Suppressor macrophage (primary cell): ENCODE data around the gene SLC5A10.

Experiments used
- DNase-seq, 4 experiments: peaks; one replicate each; pipeline ENCODE4 v3.0.0-alpha.2; 2020 to 2022

The SLC5A10 gene

DNA sequence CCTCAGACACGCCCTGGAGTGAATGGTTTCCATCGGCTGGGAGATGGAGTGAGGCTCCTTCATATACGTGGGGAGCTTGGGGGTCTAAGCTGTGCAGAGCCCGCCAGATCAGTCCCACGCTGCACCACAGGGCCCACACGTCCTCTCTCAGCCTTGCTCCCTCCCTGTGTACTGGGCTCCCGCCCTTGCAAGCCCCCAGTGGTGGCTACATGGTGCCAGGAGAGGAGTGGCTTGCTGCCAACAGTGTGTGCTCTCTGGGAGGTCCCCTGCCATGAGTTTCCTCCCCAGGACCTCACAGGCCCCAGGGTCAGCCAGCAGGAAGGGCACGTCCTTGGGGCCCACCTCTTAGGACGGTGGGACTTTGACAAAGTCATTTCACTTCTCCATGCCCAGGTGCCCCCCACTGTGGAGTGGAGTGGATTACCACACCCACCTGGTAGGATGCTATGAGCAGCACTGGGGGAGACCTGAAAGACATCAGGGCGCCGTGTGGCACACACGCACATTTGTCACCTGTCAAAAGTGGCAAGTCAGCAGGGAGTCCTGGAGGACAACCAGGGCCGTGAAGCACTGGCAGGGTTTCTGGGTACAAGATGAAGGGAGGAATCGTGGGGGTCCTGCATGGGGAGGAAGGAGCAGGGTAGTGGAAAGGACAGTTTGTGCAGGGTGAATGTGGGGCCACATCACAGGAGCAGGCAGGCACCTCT, 13.7 kb downstream of the SLC5A10 start:
- no peak for DNase-seq

- no peak for DNase-seq
Observed at GRCh38 chr17:18966831-18967624, 15.1 kb downstream of the SLC5A10 start.

DNA sequence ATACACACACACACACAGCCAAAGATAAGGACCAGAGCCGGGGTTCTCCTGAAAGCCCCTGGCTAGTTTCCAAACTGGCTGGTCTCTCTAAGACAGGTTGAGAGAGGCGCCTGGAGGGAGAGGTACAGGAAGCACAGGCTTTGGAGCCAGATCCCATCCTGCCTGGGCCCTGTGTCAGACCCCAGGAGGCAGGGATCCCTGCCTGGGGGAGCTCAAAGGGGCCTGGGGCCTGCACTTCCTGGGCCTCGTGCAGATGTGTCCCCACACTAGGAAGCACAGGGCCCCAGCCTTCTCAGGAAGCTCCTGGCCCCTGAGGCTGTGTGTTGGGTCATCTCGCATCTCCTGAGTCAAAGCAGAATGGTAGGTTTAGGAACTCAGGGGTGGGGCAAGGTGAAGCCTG, 16.0 kb downstream of the SLC5A10 start:
- DNase-seq = no peak

DNA sequence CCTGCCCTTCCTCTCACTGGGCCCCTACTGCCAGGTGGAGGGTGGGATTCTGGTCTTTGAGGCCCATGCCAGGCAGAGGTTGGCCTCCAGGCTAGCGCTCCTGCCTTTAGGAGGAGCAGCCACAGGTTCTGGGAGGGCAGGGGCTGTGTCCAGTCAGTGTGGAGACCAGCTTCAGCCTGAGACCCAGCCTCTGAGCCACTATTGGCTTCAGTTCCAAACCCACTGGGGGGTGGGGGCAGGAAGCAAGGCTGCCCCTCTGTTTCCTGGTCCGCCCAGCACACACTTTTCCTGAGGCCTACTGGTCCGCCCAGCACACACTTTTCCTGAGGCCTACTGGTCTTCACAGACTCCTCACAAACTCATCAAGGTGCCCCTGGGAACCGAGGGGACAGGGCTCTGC, 16.4 kb downstream of the SLC5A10 start:
- DNase-seq = no peak

GRCh38 chr17:18968945-18969887, 17.3 kb downstream of the SLC5A10 start:
- DNase-seq = peak in 3 of 4 experiments; percentile 22 to 48 (median 41)

DNA sequence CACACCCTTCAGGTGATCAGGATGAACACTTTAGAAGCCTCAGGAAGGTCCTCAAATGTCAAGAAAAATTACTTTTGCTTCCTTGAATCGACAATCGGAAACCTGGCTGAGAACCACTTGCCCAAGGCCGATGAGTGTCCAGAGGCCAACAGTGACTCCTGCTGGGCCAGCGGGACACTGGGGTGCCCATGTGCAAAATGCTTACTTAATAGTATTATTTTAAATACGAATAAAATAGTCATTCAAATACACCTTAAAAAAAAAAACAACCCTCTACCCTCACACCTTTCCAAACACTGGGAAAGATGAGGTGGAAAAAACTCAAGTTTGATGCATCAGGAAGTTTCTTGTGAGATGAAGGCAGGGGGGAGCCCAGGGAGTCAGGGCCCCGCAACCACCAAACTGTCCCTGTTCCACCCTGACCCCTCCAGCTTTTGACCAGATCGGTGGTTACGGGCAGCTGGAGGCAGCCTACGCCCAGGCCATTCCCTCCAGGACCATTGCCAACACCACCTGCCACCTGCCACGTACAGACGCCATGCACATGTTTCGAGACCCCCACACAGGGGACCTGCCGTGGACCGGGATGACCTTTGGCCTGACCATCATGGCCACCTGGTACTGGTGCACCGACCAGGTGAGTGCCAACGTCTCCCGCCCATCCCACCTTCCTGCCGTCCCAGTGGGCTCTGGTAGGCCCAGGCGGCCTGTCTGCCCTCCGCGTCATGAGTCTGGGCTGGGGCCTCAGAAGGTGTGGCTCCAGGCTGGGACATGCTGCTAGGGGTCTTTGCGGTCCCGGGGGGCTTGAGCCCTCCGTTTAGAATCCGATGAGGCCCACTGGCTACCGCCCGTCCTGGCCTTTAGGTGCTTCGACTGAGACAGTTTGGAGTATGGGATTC, 18.9 kb downstream of the SLC5A10 start:
- no peak for DNase-seq

DNA sequence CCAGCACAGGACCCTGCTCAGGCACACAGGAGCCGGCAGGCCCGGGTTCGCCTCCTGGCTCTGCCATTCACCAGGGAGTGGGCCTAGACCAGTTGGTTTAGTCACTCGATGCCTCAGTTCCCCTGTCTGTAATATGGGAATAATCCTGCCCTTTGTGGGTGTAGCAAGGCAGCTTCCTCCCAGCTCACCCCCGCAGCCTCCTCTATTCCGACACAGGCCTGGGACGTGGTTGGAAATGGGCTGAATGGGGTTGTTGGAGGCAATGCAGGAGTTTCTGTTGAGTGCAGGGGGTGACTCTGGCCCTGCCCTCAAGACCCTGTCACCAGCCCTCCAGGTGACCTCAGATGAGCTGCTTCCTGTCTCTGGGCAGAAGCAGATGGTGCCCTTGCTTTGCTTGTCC, 19.8 kb downstream of the SLC5A10 start:
- no peak for DNase-seq

DNA sequence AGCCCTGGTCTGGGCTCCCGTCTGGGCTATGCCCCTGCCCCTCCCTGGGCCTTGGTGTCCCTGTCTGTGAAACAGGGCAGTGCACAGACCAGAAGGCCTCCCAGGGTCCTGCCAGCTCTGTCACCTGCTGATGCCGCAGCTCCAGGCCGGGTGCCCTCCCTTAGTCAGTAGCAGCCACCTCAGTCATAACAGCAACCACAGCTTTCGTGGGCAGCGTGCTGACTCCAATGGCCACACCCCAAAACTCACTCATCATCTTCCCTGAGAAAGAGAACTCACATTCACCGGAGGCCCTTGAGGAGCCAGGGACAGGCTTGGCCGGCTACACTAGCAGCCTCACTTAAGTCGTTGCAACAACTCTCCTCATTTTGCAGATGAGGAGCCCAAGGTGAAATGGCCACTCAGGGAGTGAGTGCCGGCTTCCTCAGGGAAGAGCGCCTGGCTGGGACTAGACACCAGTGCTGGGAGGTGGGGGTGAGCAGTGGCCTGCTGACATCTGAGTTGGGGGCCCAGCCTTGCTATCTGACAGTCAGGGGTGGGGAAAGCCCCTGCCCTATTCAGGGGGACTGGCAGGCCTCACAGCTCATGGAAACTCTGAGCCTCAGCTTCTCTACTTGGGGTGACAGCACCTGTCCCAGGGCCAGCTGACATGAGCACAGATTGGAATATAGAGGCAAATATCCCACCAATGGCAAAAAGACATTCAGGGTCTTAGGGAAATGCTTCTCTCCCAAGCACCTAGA, 22.6 kb downstream of the SLC5A10 start:
- DNase-seq = peak in 1 of 4 experiments; percentile 19

- DNase-seq = no peak
Observed at GRCh38 chr17:18975597-18975996, 23.6 kb downstream of the SLC5A10 start.

DNA sequence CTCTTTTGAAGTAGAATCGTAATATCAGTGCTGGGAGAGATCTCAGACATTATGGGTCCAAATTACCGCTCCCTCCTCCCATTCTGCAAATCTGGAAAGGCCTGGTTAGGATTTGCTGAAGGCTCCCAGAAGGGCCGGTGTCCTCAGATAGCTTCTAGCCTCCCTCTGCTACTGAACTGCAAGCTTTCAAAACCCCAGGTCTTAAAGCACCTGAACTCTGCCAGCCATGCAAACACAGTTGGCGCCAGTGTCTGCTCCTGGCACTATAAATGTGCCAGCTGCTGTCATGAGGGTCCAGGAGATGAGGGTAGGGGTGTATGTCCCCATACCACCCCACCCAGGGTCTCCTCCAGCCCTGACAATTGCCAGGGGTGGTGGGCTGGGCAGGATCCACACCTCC, 24.2 kb downstream of the SLC5A10 start:
- DNase-seq = no peak

- no peak for DNase-seq
Observed at GRCh38 chr17:18977021-18977420, 25.1 kb downstream of the SLC5A10 start.

GRCh38 chr17:18977646-18978045, 25.7 kb downstream of the SLC5A10 start:
- DNase-seq = no peak

DNA sequence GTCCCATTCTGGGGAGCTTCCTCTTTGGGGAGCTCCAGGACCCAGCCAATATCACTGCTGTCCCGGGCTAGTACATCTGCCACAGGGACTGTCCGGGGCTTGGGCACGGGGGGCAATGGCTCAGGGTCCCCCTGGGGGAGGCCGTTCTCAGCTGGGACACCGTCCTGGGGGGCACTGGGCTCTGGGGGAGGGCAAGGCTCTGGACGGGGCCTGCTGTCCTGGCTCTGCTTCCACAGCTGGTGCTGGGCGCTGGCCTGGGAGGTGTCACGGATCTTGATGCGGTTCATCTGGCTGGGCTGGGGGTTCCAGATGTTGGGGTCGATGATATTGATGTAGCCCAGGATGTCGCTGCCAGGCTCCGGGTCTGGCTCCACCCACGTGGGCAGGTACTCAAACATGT, 26.1 kb downstream of the SLC5A10 start:
- no peak for DNase-seq

DNA sequence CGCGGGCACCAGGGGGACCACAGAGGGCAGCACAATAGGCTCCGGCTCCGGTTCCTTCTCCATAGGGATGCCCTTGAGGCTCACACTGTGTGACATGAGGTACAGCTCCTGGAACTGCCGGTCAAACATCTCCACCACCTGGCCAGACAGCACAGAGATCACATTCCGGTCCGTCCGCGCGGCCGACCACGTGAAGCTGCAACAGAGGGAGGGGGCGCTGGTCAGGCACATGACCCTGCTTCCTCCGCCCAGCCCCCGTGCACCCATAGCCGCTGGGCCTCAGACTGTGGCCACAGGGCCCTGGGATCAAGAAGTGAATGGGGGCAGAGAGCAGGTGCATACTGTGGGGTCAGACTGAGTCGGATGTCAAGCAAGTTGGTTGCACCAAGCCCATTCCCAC, 26.7 kb downstream of the SLC5A10 start:
- DNase-seq = no peak

- DNase-seq = no peak
Observed at GRCh38 chr17:18980682-18981334, 28.8 kb downstream of the SLC5A10 start.

DNA sequence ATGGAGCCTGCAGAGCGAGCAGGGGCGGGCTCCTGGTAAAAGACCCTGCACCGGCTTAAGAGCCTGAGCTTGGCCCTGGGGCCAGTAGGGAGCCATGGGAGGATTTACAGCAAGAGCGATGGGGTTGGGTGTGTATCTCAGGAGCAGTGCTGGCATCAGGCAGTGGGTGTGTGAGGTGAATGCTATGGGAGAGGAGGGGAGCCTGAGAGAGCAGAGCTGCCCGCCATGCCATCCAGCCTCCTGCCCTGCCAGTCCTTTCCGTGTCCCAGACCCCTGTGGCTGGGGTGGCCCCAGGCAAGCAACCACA, 29.3 kb downstream of the SLC5A10 start:
- DNase-seq = no peak

DNA sequence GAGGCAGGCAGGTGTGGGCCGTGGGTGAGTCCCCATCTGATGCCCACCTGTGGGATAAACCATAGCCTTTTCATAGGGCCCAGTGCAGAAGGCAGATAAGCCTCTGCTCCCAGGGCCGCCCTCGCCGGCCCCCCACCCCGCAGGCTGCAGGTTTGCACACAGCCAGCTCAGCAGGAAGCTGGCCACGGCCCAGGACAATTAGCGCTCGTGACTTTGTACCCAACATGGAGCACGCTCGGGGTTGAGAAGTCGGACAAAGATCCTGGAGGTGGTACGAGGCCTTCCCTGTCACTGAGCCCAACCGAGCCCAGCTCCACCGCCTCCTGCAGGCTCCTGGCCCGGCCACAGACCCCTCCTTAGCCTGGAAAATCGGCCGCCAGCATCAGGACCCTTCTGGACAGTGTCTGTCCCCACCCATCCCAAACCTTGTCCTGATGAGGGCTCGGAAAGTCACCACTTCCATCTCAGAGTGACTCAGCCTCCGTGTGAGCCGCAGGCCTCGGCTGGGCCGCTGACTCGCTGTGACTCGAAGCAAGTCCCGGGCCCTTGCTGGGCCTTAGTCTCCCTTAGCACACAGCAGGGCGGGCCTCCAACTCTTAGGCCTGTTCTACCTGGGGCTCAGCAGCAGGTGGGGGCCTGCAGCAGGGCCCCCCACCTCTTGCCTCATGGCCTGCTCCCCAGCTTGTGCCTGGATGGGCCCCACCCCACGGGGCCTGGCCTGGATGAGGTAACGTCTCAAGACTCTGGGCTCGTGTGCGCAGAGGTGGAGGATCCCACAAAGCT, 29.9 kb downstream of the SLC5A10 start:
- DNase-seq = peak; percentile 25 to 55 (median 42)

GRCh38 chr17:18984273-18985114, 32.5 kb downstream of the SLC5A10 start:
- no peak for DNase-seq

DNA sequence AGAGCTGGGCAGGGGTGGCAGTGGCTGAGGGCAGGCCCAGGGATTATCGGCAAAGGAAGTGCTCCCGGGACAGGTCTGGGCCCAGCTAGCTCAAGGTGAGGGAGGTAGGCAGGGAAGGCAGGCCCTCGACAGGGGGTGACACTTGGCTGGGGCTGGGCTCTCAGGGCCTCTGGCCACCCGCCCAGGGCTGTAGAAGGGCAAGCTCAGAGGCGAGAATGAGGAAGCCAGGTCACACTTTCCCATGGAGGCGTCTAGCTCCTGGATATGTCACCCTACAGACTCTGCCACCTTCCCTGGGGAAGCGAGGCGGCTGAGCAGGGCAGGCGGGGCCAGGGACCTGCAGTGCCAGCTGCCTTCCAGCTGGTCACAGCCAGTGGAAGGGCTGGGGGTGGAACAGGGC, 33.5 kb downstream of the SLC5A10 start:
- peak in 1 of 4 experiments; percentile 25 for DNase-seq
